Hematopoietic multipotent progenitor cell treated with erythropoietin and hydrocortisone succinate and interleukin-3 and kit ligand, for 6 days (in vitro differentiated cells): ENCODE measurements around the gene XAB2.

Experiments used
- DNase-seq: peaks from one replicate; pipeline ENCODE4 v3.0.0-alpha.2; 2015

The XAB2 gene

DNA sequence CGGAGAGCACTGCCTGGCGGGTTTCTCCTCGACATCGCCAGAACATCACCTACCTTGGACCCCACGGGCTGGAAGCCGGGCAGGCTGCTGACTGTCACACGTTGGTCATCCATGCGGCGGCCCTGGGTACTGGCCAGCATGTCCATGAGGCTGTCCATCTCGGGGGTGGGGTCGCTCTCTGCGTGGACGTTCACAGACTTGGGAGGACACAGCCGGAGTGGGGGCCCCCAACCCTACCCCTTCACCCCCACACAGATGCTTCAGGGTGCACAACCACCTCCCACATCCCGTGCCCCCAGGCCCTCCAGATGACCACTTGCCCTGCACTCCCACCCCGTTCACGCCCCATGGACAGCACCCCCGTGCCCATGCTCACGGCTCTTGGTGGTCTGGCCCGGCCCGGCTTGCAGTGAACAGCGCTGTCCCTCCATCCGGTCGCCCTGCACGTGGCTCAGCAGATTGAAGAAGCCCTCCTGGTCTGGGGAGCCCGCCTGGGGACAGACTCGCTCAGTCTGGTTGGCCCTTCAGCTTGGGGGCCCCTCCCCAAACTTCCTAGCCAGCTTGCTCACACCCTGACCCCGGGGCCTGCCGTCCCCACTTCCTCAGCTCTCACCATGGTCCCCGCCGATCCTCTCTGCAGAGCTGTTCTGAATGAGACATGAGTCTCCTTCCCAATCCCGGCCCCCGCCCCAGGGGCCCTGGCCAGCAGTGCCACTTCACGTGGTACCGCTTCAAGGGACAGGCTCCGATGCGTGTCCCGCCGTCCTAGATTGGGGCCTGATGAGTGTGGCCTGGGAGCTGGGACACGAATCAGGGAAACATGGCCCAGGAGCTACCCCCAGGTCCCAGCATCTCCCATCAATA lies 3.2 kb upstream of the XAB2 start:
- no peak for DNase-seq

- DNase-seq, result no peak
Observed at GRCh38 chr19:7631577-7631976, 2.2 kb upstream of the XAB2 start.

- no peak for DNase-seq
Observed at GRCh38 chr19:7628589-7629311, 595 bp downstream of the XAB2 start.

DNA sequence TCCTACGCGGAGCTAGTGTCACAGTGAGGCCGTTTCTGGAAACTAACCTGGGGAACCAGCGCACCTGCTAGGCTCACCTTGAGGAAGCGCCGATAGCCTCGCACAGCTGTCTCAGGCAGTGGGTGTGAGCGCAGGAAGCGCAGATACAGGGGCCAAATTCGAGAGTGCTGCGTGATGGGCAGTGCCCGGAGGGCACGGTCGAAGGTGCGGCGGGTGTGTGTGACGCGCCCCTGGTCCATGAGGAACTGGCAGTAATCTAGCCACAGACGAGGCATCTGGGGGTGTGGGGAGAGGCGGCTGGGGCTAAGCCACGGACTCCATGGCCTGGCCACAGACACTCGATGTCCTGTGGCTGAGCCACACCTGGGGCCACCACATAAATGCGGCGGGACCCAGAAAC lies 2.2 kb downstream of the XAB2 start:
- DNase-seq, result no peak

DNA sequence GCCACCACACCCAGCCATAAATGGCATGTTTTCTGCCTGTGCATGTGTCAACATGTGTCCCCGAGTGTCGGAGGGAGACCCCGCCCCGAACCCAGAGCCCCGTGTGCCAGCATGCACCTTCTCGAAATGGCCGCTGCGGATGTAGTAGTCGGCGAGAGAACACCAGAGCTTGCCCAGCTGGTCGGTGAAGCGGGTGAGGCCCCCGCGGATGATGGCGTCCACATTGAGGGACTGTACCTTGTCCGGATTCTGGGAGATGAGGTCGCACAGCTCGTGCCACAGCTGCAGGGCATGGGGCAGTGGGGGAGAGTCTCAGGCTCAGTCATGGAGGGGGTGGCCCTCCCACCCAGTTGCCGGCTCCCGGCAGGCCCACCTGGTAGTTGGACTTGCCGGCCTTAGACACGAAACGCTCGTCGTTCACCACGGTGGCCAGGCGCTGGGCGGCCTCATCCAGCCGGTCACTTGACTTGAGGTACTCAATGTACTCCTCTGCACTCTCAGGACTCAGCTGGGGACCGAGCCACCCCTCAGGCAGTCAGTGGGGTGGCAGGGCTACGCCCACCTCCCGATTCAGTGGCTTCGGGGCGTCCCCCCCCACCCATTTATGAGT lies 3.5 kb downstream of the XAB2 start:
- no peak for DNase-seq

GRCh38 chr19:7624810-7625209 lies 4.5 kb downstream of the XAB2 start:
- no peak for DNase-seq

DNA sequence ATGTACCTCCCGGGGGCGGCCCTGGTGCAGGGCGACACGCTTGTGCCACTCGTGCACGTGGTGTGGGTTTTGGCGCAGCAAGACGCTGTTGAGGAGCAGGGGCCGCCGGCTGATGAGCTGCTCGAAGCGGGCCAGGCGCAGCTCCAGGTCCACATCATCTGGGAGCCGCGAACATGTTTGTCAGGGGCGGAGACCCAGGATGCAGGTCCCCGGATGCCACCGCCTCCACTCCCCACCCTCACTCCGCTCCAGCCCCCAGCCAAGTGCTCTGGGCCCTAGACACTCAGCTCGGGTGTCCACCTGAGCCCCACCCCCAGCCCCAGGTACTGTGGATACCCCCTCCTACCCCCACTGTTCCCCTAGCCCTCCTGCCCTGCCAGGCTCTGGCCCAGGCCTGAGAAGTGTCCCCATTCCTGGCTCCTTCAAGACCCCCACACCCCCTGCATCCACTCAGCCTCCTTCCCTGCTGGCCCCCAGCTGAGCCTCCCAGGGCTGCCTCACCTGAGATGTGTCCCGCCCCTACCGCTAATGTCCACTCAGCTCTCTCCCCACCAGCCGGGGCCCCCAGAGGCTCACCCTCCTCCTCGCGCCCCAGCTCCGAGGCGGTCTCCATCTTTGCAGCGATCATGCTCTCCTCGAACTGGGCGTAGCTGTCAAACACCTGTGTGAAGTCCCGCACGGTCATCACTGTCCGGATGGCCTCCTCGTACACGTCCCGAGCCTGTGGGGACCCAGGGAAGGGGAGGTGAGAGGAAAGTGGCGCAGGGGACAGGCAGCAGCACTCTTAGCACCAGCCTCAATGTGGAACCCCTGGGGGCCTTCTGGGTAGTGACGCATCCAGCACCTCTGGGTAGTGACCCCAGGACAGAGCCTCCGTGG lies 5.4 kb downstream of the XAB2 start:
- DNase-seq, result no peak

- DNase-seq, result peak; percentile 62
Observed at GRCh38 chr19:7622933-7623685, 6.2 kb downstream of the XAB2 start.

DNA sequence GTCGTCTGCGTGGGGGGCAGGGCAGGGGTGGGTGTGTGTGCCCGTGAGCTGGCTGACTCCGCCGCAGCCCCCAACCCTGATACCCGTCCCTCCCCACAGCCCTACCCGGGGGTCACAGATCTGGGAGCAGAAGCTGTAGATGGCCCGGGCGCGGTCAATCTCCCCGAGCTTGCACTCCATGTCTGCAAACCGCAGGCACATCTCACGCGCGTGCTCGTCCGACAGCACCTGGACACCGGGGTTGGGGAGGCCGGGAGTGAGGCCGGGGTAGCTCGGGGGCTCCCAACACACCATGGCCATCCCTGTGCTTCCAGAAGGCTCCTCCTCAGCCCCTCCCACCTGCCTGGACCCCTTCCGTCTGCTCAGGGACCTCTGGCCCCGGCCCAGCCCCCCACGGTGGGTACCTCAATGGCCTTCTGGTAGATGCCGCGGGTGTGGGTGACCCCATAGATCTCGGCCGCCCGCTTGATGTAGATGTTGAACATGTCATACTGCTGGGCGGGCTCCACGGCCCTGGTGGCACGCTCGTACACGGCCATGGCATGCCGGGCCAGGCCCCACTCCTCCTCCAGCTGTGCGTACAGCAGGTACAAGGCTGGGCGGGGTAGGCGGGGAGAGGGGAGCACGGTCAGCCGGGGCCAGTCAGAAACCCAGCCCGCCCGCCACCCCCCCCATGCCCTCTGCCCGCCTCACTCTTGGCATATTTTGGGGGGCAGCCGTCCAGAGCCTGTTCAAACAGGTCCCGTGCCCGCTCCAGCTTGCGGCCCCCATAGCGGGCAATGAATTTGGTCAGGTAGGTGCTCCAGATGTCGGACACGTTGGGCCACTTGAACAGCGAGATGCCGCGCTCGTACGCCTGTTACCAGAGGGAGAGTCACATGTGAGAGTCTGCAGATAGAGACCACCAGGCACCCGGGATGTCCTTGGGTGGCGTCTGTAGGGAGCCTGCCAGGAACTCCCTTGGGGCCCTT lies 8.6 kb downstream of the XAB2 start:
- DNase-seq, result no peak

DNA sequence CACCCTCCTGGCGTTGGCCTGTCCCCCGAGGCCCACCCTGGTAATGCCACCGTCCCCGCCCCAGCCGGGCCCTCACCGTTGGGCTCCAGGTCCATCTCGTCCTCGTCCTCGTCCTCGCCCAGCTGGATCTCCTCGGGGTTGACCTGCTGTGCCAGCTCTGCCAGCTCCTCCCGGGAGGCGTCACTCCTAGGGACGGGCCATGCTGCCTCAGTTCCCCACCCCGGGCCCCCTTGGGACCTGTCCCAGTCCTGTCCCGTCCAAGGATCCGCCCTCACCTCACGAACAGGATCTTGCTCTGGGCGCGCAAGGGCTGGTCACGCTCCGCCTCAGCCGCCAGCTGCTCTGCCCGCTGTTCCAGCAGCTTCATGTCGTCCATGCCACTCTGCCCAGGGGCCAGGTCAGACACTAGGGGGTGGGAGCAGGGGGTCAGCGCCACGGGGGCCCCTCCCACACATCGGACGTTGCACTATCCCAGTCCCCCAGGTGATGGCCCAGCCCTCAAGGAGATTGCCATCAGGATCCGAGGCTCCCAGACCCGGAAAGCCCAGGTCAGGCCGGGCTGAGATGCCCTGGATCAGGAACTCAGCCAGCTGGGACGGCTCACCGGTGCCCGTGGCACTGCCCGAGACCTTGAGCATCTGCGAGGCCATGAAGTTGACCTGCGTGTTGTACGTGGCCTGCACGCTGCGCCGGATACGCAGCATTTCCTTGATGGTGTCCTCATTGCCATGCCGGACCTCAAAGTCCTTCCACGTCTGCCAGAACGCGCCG lies 9.5 kb downstream of the XAB2 start:
- no peak for DNase-seq

DNA sequence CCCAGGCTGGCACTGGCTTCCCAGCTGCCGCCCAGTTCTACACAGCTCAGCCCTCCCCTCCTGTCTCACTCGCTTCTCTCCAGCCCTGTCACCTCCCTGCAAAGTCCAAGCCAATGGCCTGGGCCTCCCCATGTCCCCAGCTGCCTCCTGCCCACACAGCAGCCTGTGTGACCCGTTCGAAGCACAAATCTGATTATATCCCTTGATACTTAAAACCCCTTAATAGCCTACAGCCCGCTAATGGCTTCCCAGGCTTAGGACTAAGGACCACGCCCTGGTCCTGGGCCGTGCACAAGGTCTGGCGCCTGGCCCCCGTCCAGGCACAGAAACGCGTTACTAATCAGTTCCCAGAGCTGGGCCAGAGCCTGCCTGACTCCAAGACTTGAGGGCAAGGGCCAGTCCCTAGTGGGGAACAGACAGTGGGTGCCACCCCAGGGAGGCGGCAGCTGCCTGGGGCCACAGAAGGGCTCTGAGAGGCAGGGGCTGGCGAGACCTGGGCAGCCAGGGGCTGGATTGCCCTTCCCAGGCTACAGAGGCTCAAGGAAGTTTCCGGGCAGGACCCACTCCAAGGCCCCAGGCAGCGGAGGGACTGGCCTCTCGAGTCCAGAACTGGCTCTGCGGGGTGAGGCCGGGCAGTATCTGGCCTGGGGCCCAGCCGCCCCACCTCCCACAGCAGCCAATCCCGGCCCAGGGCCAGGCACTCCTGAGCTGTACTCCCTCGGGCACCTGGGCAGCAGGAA lies 10.4 kb downstream of the XAB2 start:
- peak; percentile 51 for DNase-seq

DNA sequence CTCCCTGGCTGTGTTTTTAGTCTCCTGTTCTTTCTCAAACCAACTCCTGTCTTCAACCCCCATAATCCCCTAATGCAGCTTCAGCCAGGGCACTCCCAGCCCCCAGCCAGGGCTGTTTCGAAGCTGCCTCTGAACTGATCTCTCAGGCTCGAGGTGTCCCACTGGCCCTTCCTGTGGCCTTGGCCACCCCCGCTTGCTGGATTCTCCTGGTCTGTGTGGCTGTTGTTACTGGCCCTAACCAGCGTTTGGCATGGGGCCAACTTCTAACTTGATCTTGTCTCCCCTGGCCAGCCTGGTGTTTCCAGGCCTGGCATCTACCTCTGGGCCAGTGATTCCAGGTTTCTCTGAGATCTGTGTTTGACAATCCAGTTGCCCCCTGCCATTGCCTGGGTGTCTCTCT lies 11.0 kb downstream of the XAB2 start:
- DNase-seq, result peak; percentile 37

- DNase-seq, result no peak
Observed at GRCh38 chr19:7617735-7618134, 11.6 kb downstream of the XAB2 start.

DNA sequence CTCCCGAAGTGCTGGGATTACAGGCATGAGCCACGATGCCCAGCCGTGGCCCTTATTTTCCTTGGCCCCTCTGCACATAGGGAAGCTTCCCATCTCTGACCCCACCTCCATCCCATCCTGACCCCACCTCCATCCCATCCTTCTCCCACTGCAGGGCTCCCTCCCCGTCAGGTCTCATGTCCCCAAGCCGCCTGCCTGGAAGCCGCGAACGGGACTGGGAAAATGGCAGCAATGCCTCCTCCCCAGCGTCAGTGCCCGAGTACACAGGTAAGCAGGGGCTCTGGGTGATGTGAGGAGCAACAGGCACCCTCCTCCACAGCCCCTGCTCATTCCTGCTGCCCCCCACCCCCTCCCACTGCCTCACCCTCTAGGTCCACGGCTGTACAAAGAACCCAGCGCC lies 12.2 kb downstream of the XAB2 start:
- no peak for DNase-seq

GRCh38 chr19:7614859-7615741 lies 14.2 kb downstream of the XAB2 start:
- no peak for DNase-seq

DNA sequence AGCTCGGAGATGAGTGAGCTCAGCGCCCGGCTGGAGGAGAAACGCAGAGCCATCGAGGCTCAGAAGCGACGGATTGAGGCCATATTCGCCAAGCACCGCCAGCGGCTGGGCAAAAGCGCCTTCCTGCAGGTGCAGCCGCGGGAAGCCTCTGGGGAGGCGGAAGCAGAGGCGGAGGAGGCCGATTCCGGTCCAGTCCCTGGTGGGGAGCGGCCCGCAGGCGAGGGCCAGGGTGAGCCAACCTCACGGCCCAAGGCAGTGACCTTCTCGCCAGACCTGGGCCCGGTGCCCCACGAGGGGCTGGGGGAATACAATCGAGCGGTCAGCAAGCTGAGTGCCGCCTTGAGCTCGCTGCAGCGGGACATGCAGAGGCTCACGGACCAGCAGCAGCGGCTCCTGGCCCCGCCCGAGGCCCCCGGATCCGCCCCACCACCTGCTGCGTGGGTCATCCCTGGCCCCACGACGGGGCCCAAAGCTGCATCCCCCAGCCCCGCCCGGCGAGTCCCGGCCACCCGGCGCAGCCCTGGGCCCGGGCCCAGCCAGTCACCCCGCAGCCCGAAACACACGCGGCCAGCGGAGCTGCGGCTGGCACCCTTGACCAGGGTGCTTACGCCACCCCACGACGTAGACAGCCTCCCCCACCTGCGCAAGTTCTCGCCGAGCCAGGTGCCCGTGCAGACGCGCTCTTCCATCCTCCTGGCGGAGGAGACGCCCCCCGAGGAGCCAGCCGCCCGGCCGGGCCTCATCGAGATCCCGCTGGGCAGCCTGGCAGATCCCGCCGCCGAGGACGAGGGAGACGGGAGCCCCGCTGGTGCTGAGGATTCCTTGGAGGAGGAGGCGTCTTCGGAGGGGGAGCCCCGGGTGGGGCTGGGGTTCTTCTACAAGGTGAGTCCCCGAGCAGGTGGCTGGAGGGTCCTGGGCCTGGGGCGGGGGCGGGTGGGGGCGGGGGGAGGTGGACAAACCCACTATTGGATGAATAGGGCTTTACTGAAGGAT lies 16.8 kb downstream of the XAB2 start:
- DNase-seq, result no peak
